PC-3 (cell line): ENCODE data around the gene KAT7.
A peak's percentile ranks its signal among the peaks of the same experiment; 100 is the strongest.

Experiments used
- CTCF ChIP-seq: fragments of 300-600 bp; sonication (generic); conservative IDR thresholded peaks from 2 replicates; pipeline ENCODE4 v1.5.1; 2017; ENCODE audit warnings: antibody characterized with exemption, low read depth, mild to moderate bottlenecking, low read length
- EZH2 ChIP-seq: fragments of 300-600 bp; sonication (generic); IDR thresholded peaks from one replicate; pipeline ENCODE4 v1.6.1; 2017; ENCODE audit warnings: antibody characterized with exemption, mild to moderate bottlenecking, low read length; ENCODE audit not compliant: unreplicated experiment
- EZH2phosphoT487 ChIP-seq: fragments of 300-600 bp; sonication (generic); IDR thresholded peaks from 2 replicates; pipeline ENCODE4 v1.6.1; 2018; ENCODE audit warnings: mild to moderate bottlenecking, antibody characterized with exemption, low read length, borderline replicate concordance

GRCh38 chr17:49851387-49852291, 63.2 kb downstream of the KAT7 start:
- TF ChIP-seq CTCF (peak; percentile 90), EZH2 (no peak), EZH2phosphoT487 (no peak)
